ENCODE measurements around the gene TAOK1. TPM values are rescaled to one million over a fixed set of nuclear protein-coding genes. Genes with fewer than 3 reads are reported as not detected.
"Not testable (repeated sequence)": the region's sequence is repeated elsewhere in the genome, so short reads cannot be mapped to it uniquely, and the experiment has no call there.

TAOK1 gene
- total RNA-seq, 4 donors from 2014 or later: 24.6 to 102 (median 64.9) TPM

GRCh38 chr17:29474297-29474696 lies 84.1 kb downstream of the TAOK1 start:
- Histone ChIP-seq H3K27ac (no peak overlapping the region), H3K36me3 (no peaks in the 10 kb centered on the region)
- intact Hi-C loops (cut with DNase I; ENCODE audit: low total_unique reads): no loop called here

GRCh38 chr17:29475891-29476290 lies 85.7 kb downstream of the TAOK1 start:
- no peak for DNase-seq
- no peak overlapping the region for H3K27ac ChIP-seq
- H3K36me3 ChIP-seq: no peaks in the 10 kb centered on the region
- no peaks in the 10 kb centered on the region for H3K4me1 ChIP-seq
- no peak overlapping the region for H3K4me3 ChIP-seq
- TF ChIP-seq, protein P1, sequence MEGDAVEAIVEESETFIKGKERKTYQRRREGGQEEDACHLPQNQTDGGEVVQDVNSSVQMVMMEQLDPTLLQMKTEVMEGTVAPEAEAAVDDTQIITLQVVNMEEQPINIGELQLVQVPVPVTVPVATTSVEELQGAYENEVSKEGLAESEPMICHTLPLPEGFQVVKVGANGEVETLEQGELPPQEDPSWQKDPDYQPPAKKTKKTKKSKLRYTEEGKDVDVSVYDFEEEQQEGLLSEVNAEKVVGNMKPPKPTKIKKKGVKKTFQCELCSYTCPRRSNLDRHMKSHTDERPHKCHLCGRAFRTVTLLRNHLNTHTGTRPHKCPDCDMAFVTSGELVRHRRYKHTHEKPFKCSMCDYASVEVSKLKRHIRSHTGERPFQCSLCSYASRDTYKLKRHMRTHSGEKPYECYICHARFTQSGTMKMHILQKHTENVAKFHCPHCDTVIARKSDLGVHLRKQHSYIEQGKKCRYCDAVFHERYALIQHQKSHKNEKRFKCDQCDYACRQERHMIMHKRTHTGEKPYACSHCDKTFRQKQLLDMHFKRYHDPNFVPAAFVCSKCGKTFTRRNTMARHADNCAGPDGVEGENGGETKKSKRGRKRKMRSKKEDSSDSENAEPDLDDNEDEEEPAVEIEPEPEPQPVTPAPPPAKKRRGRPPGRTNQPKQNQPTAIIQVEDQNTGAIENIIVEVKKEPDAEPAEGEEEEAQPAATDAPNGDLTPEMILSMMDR (IDR thresholded peaks at IDR 0.05): no peak
- no peak for TF ChIP-seq POLR2A (IDR thresholded peaks at IDR 0.05)
- H3K27me3 ChIP-seq: no peaks in the 10 kb centered on the region
- intact Hi-C loops (cut with DNase I; ENCODE audit: low total_unique reads): no loop called here
- no peaks in the 10 kb centered on the region for H3K9me3 ChIP-seq

More at GRCh38 chr17:29474297-29474696, 84.1 kb downstream of the TAOK1 start:
- Histone ChIP-seq H3K4me1 (no peaks in the 10 kb centered on the region), H3K27me3 (no peaks in the 10 kb centered on the region), H3K9me3 (no peaks in the 10 kb centered on the region), H3K4me3 (no peak overlapping the region)
- DNase-seq: no peak
- TF ChIP-seq, protein P1 (IDR thresholded peaks at IDR 0.05): no peak
- no peak for TF ChIP-seq POLR2A (IDR thresholded peaks at IDR 0.05)

GRCh38 chr17:29480249-29480928 lies 90.2 kb downstream of the TAOK1 start:
- H3K36me3 ChIP-seq; DNase-seq; intact Hi-C loops (cut with DNase I; ENCODE audit: low total_unique reads); H3K9me3 ChIP-seq; H3K27ac ChIP-seq; H3K27me3 ChIP-seq; H3K4me3 ChIP-seq; H3K4me1 ChIP-seq: not testable (repeated sequence)

- DNase-seq: no peak
- no peaks in the 10 kb centered on the region for H3K9me3 ChIP-seq
- no peaks in the 10 kb centered on the region for H3K27me3 ChIP-seq
- no peak overlapping the region for H3K4me3 ChIP-seq
- TF ChIP-seq, protein P1 (IDR thresholded peaks at IDR 0.05): no peak
- no peak for TF ChIP-seq POLR2A (IDR thresholded peaks at IDR 0.05)
- intact Hi-C loops (cut with DNase I; ENCODE audit: low total_unique reads): no loop called here
- H3K27ac ChIP-seq: no peak overlapping the region
- no peaks in the 10 kb centered on the region for H3K4me1 ChIP-seq
- H3K36me3 ChIP-seq: no peaks in the 10 kb centered on the region
These were observed 93.3 kb downstream of the TAOK1 start for GRCh38 chr17:29483503-29483902.

GRCh38 chr17:29495011-29495410 lies 104.8 kb downstream of the TAOK1 start:
- DNase-seq: no peak
- Histone ChIP-seq H3K4me1 (no peaks in the 10 kb centered on the region), H3K4me3 (no peak overlapping the region), H3K9me3 (no peaks in the 10 kb centered on the region), H3K36me3 (no peaks in the 10 kb centered on the region), H3K27me3 (no peaks in the 10 kb centered on the region), H3K27ac (no peak overlapping the region)
- TF ChIP-seq, protein P1 (IDR thresholded peaks at IDR 0.05): no peak
- TF ChIP-seq POLR2A (IDR thresholded peaks at IDR 0.05): no peak
- intact Hi-C loops (cut with DNase I; ENCODE audit: low total_unique reads): no loop called here

Measured in uterus (tissue), 4 donors.